LNCAP (cell line): ENCODE measurements around the gene KCNG1.

Experiments used
- TF ChIP-seq, protein P1 (sequence below): fragments of 450-650 bp; IDR thresholded peaks from 2 replicates; pipeline ENCODE4 v1.5.1; 2017; ENCODE audit warnings: mild to moderate bottlenecking

Gene KCNG1

DNA sequence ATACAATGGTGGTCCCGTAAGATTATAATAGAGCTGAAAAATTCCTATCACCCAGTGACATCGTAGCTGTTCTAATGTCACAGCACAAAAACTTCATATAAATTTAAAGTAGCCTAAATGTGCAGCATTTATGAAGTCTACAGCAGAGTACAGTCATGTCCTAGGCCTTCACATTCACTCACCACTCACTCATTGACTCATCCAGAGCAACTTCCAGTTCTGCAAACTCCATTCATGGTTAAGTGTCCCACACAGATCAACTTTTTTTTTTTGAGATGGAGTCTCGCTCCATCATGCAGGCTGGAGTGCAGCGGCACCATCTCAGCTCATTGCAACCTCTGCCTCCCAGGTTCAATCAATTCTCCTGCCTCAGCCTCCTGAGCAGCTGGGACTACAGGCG lies 20.9 kb upstream of the KCNG1 start:
- TF ChIP-seq, protein P1, sequence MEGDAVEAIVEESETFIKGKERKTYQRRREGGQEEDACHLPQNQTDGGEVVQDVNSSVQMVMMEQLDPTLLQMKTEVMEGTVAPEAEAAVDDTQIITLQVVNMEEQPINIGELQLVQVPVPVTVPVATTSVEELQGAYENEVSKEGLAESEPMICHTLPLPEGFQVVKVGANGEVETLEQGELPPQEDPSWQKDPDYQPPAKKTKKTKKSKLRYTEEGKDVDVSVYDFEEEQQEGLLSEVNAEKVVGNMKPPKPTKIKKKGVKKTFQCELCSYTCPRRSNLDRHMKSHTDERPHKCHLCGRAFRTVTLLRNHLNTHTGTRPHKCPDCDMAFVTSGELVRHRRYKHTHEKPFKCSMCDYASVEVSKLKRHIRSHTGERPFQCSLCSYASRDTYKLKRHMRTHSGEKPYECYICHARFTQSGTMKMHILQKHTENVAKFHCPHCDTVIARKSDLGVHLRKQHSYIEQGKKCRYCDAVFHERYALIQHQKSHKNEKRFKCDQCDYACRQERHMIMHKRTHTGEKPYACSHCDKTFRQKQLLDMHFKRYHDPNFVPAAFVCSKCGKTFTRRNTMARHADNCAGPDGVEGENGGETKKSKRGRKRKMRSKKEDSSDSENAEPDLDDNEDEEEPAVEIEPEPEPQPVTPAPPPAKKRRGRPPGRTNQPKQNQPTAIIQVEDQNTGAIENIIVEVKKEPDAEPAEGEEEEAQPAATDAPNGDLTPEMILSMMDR = no peak

DNA sequence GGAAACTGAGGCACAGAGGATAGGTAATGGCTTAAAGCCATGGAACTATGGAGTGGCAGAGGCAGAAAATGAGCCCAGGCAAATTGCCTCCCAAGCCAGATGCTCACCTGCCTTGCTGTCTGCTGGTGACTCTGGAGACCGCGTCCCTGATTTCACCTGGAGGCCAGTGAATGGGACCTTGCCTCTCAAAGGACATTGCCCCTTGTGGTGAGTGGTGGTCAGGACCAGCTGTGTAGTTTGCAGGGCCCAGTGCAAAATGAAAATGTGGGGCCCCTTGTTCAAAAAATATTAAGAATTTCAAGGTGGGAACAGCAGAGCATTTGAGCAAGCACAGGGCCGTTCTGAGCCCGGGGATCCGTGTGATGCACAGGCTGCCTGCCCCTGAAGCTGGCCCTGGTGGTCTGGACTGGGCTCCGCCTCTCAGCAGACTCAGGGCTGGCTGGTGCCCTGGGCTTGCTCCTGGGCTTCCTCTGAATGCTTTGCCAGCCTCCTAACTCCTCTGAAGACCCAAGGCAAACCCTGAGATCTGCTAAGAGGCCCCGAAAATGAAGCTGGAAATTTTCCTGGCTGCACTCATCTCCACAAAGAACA lies 19.8 kb upstream of the KCNG1 start:
- TF ChIP-seq, protein P1 = no peak

DNA sequence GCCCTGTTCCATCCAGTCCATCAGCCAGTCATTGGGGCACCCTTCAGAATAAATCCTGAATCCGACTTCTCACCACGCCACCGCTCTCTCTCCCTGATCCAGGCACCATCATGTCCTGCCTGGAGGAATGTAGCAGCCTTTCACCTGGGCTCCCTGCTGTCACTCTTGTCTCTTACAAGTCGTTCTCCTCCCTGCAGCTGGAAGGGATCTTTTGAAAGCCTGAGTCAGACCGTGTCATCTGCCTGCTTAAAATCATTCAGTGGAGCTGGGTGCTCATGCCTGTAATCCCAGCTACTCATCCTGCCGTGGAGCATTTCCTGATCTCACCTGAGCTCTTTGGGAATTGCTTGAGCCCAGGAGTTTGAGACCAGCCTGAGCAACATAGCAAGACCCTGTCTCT lies 19.2 kb upstream of the KCNG1 start:
- TF ChIP-seq, protein P1 = no peak

DNA sequence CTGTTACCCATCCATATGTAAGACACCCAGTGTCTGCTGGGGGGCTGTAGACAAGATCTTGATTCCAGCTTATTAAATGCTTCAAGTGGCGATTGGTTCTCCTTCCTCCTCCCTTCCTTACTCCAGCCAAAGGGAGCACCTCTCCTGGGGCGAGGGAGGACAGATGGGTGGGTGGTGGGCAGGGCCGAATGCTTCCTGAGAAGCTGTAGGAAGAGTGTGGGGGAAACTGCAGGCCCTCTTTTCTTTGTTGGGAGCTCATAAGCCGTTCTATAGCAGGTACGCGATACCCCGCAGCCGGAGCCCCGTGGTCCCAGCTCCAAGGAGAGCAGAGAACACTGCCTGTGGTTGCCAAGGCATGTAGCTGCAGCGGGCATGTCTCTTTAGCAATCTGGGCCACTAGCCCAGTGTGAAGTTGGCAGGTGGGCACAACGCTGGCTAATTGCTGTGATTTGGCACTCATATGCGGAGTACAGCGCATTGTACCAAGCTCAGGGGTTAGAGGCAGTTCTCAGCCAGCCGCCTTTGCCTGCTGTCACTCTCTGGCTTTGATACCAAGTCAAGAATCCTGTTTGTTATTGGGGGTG lies 14.7 kb upstream of the KCNG1 start:
- TF ChIP-seq, protein P1 = no peak

DNA sequence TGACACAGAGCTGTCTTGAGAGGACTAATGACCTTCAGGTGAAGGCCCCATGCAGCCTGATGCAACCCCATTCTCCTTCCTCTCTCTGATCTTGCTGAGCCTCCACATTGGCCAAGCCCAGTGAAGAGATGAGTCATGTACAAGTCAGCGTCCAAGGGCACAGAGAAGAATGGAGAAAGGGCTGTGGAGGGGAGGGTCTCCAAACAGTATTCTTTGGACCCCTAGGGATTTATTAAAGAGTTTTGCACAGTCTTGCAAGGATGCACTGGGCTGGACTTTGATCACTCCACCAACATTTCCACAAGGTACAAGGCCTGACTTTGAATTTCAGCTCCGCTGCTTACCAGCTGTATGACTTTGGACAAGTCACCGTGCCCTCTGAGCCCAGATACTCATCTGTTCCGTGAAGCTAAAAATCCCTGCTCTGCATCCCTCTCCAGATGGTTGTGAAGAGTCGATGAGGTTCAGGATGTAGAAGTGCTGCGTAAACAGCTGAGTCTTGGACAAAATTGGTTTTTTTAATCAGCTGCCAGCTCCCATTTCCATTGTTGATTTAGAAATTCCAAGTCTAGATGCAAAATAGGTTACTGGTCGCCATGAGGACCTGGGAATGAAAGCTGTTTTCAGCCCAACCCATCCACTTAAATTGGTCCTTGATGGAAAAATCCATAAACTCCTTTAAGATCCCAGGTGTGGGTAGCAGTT lies 14.1 kb upstream of the KCNG1 start:
- TF ChIP-seq, protein P1 = no peak

DNA sequence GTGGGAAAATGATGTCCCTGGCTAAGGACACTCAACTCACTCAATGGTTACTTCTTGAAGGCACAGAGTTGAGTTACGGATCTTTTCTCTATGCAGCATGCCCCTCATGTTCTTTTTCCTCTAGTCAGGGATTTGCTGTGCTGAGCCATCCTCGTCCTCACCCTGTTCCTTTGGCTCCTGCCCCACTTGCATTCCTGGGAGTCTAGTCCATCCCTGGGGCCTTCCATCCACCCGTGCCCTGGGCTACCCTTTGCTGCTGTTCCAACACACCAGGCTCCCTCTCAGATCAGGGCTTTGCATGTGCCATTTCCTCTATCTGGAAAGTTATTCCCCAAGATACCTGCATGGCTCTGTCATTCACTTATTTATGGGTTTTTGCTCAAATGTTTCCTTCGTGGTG lies 13.3 kb upstream of the KCNG1 start:
- TF ChIP-seq, protein P1 = no peak

DNA sequence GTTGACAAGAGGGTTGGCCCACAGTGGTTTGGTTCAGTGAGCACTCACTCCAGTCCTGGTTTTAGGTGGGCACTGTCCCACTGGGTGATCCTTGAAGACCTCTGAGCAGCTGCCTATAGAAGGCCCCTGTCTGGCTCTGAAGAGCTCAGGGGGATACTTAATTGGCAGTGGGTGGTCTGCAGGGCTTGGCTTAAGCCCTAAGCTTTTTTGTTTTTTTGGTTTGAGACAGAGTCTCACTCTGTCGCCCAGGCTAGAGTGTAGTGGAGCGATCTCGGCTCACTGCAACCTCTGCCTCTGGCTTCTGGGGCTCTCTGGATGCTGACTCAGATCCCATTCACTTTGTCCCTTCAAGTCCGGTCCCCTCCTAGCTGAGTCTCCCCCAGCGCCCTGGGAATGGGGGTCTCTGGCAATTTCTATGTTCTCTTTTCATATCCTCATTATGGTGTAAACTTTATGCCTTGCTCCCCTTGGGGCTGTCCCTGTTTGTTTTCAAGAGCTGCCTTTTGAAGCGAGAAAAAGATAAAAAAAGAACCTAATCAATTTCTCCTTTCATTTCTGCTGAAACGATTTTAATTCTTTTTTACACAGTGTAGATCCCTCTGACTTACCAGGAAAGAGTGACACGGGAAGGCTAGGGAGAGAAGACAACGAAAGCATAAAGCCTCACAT lies 12.2 kb upstream of the KCNG1 start:
- TF ChIP-seq, protein P1 = no peak
